HG03442 (cell line): ENCODE data around the gene TLE3.
A peak's percentile ranks its signal among the peaks of the same experiment; 100 is the strongest.

ENCODE experiments used
- ATAC-seq: cut with Tn5 transposase; IDR thresholded peaks from one replicate; pipeline ENCODE4 v1.9.1; 2021; ENCODE audit warnings: mild to moderate bottlenecking, moderate library complexity; ENCODE audit not compliant: unreplicated experiment

The TLE3 gene

DNA sequence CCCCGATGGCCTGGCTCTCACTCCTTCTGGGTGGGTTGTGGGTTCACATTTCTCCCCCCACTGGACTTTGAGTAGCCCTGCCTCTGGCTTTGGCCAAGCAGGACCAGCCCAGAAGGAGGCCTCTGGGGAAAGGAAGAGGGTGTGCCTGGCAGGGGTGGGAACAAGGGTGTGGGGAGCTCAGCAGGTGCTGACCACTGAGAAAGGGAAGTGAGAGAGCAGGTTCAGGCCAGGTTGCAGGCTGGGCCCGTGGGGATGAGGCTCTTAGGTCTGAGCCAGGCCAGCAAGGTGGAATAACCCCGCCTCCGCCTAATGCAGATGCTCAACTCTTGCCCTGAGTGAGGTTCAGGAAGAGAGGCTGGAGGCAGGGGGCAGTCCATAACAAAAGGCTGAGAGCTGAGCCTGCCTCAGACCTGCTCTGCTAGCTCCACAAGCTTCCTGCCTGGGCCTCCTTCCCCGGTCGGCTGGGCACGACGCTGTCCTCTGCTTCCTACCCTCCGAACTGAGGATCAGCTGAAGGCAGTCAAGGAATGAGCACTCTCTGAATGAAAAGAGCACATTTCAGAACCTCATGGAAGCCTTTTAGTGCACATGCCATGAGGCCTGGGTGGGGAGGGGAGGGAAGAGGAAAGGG lies 82.7 kb downstream of the TLE3 start:
- ATAC-seq, result peak; percentile 78

DNA sequence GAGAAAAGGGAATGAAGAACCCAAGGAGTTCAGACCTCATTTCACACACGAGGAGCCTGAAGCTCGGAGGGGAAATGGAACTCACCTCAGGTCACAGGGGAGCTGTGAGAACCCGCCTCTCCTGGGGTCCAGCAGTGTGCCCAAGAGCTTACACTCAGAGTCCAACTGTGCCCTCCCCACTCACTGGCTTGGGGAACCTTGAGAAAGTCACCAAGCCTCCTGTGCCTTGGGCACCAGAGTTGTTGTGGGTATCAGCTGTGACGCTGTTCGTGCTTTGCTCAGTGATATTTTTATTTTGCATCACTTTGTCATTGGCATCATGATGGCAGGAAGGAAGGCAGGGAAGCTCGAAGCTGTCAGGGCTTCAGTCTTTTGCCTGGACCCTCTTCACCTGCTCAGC lies 83.4 kb downstream of the TLE3 start:
- no peak for ATAC-seq

DNA sequence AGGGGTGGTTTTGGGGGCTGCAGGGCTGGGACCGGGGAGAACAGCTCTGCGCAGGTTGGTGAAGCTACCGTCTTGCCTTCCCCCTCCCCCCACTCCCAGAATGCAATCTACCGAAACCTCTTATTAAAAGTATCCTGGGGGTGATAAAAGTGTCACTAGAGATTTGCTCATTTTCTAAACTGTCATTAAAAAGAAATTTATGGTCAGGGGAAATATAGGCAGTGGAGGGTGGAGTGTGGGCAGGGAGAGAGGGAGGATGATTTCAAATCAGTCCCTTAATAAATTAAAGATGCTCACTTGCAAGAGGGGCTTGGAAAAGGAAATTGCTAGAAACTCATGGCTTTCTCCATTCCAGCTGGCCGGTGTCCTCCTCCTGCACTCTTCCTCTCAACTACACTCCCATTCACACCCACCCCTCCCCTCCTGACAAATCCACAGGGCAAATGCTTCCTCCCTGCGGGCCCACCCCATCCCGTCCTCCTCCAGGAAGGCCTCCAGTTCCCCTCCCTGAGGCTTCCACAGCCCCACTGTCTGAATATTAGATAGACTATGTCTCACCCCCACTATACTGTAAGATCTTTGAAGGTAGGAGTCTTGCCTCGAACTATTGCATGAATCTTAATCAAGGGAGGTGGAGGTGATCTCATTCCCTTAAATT lies 83.9 kb downstream of the TLE3 start:
- no peak for ATAC-seq

DNA sequence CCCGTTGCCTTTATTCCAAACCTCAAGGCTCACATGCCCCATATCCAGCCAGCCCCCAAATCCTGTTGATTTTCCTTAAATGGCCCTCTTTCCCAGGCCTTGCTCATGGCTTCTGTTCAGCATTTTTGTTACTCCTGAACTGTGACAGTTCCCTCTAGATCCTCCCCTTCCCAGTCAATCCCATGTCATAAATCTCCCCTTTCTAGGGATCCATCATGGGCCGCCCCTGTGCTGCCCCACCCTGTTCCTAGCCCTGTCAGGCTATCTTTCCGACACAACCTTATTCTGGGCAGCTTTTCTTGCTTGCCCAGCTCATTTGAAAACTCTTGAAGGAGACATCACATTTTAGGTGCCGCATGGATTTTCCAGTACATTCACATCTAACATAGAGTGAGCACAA lies 84.8 kb downstream of the TLE3 start:
- no peak for ATAC-seq

DNA sequence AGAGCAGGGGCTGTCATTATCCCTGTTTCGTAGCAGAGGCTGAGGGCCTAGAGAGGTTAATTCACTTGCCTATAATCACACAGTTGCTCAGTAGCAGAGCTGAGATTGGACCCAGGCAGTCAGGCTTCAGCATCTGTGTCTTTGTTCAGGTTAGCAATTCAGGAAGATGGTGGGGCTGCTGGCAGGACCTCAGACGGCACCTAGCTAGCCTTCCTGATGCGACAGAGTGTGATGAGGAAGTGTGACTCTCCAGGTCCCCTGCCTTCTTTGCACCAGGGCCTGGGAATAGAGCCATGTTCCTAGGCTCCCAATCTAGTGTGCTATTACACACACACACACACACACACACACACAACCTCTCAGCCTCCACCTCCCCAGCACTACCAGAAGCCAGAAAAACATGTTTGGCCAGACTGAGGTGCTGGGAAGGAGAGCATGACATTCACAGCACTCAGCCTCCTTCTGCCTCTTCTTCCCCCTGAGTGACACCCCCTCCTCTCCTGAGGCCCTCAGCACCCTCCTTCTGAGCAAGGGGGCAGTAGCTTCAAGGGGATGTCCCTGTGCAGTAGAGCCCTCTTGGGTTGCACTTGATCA lies 88.9 kb downstream of the TLE3 start:
- ATAC-seq, result no peak

DNA sequence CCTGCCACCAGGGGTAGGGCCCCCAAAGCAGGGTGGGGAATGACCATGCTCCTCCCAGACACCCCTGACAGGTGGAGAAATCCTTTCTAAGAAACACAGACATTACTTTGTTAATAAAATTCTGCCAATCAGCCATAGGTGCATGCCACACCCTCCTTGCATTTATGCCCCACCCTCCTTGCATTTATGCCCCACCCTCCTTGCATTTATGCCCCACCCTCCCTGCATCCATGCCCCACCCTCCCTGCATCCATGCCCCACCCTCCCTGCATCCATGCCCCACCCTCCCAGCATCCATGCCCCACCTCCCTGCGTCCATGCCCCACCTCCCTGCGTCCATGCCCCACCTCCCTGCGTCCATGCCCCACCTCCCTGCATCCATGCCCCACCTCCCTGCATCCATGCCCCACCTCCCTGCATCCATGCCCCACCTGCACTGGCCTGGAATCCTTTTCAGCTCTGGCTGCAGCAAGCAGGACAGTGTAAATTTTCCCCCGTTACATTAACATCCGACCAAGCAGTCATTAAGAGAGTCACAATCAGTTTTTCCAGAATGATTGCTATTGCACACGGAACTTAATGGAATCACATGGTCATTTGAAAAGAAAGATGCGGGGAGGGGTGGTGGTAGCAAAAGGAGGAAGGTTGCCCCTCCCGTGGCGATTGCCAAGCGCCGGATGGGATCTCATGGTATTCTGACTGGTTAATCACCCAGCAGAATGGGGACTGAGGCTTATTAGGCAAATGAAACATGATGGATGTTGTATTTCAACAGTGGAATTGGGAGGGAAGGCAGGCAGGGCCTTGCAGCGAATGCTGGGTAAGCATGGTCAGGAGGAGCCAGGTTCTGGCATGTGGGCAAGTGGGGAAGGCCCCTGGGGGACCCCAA lies 91.2 kb downstream of the TLE3 start:
- no peak for ATAC-seq

DNA sequence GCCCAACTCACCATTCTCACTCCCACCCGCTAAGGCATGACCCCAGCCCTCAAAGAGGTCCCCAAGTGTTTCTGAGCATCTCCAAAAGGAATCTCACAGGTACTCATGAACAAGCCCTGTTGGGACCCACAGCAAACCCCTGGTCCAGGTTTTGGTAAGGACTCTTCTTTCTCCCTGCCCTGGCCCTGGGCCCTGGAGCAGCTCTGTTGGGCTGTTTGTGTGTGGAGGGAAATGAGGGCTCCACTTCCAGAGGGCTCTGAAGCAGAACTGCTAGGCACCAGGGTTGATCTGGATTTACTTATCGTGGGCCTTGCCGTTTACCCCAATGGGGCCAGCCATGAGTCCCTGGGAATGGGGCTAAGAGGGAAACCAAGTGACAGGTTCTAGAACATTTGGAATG lies 92.9 kb downstream of the TLE3 start:
- no peak for ATAC-seq

DNA sequence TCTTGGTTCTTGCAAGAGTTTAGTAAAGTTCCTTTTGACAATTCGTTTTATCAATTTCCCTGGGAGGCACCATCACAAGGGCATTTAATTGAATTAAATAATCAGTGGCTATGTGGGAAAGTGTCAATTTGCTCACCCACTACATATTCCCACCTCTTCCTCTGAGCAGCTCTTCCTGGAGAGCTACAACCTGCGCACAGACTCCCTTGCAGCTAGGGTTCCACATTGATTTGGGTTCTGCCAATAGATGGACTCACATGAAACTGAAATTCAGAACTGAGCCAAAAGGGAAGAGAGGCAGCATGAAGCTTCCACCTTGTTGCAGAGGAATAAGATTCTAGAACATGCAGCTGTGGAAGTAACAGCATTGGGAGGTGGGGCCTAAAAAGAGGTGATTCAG lies 94.8 kb downstream of the TLE3 start:
- no peak for ATAC-seq

DNA sequence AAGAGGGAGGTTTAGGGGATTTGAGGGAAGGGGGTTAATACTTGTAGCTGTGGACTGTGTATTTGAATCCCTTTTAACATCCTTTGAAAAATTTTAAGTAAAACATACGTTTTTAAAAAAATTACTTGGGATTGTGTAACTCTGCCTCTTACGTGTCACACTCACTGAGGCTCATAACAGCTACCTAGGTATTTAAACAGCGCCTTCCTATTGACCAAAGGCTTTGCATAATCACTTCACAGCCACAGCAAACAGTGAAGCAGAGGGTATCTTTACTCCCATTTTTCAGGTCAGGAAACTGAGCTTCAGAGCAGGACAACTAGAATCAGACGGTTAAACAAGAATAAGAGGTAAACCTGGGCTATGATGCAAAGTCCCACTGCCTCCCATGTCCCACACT lies 95.9 kb downstream of the TLE3 start:
- ATAC-seq, result no peak

DNA sequence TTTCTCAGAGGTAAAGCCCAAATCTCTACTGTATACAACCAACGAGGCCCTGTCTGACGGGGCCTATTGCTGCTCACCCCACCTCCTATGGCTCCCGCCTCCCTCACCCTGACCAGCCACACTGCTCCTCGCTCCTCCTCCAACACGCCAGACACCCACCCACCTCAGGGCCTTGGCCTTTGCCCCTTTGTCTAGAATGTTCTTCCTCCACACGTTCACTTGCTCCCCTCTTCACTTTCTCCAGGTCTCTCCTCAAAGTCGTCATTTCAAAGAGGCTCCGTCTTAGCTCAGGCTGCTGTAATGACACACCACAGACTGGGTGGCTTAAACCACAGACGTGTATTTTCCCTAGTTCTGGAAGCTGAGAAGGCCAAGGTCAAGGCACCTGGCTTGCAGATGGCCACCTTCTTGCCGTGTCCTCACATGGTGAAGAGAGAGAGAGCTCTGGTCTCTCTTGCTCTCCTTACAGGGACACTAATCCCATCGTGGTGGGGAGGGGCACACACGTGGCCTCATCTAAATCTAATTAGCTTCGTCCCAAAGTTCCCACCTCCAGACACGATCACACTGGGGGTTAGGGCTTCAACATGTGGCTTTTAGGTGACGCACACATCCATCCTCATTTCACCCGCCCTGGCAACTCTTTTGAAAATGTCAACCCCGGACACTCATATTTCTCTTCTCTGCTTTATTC lies 98.2 kb downstream of the TLE3 start:
- no peak for ATAC-seq

DNA sequence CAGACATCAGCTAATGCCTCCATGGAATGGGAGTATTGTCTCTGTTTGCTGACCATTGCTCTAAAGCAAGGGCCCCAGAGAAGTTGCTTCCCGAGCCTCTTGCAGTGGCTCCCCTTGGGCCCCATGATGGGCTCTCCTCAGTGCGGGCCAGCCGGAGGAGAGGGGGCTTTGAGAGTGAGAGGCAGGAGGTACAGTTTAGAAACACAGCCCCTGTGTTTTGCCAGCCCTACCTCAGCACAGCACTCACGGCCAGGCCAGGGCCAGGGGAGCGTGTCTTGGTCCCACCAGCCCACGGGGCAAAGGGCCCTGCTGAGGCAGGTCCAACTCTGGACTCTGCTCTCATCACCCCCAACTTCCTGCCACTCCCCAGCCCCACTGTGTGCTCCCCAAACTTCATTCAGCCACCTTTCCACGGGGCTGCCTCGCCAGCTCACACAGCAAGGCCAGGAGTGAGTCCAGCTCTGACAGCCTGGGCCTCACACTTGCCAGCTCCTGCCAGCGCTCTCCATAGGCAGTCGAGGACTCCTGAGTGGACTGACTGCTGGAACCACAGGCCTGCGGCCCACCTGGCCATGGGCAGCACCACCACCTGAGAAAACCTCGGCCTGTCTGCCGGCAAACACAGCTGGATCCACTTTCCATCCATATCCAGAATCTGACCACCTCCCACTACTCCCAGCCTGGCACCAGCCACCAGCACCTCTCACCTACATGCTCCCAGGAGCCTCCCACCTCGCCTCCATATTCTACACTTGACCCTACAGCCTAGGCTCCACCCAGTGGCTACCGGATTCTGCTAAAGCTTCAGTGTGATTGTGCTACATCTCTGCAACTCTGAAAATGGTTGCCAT lies 99.0 kb downstream of the TLE3 start:
- ATAC-seq, result no peak

DNA sequence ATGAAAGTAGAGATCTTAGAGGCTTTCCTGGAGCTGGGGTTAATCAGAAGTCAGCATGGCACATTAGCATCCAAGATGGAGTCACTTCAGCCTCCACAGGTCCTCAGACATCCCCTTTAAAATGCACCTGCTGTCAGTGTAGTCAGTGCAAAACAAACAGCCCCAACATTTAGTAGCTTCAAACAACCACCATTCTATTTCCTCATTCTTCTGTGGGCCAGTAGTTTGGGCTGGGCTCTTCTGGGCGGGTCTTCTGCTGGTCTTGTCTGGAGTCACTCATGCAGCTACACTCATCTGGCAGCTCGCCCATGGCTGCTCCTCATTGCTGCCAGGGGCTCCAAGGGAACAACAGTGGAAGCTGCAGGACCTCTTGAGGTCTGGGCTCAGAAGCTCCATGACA lies 99.9 kb downstream of the TLE3 start:
- ATAC-seq, result no peak
